H9 (cell line): ENCODE data around the gene RPAP2. TPM values are rescaled to one million over a fixed set of nuclear protein-coding genes. Genes with fewer than 3 reads are reported as not detected.

ENCODE experiments used
- DNase-seq: peaks from one replicate; pipeline ENCODE4 v3.0.0-alpha.2; 2017
- H2AFZ ChIP-seq: one replicate; pipeline ENCODE4 v1.6.1; 2013; ENCODE audit warnings: mild to moderate bottlenecking, low read length, control low read depth, moderate library complexity
- H2AK5ac ChIP-seq: 2 replicates; pipeline ENCODE4 v1.6.1; 2013; ENCODE audit warnings: low read length, control low read depth, mixed read lengths; ENCODE audit not compliant: insufficient read length
- H2BK120ac ChIP-seq: one replicate; pipeline ENCODE4 v1.6.1; 2013; ENCODE audit warnings: low read depth, mild to moderate bottlenecking, low read length, control low read depth, inconsistent platforms; ENCODE audit not compliant: poor library complexity, severe bottlenecking
- H2BK12ac ChIP-seq: 2 replicates; pipeline ENCODE4 v1.6.1; 2013; ENCODE audit warnings: low read length, control low read depth, mixed read lengths, low read depth; ENCODE audit not compliant: insufficient read length
- H2BK15ac ChIP-seq: 2 replicates; pipeline ENCODE4 v1.6.1; 2013; ENCODE audit warnings: low read depth, low read length, control low read depth
- H2BK20ac ChIP-seq: one replicate; pipeline ENCODE4 v1.6.1; 2013; ENCODE audit warnings: low read depth, mild to moderate bottlenecking, low read length, control low read depth, inconsistent platforms; ENCODE audit not compliant: poor library complexity, severe bottlenecking
- H2BK5ac ChIP-seq: 2 replicates; pipeline ENCODE4 v1.6.1; 2013; ENCODE audit warnings: low read length, control low read depth, mixed read lengths; ENCODE audit not compliant: insufficient read length
- H3K14ac ChIP-seq: 2 replicates; pipeline ENCODE4 v1.6.1; 2013; ENCODE audit warnings: low read length, control low read depth; ENCODE audit not compliant: insufficient read depth
- H3K18ac ChIP-seq: 2 replicates; pipeline ENCODE4 v1.6.1; 2013; ENCODE audit warnings: low read depth, mild to moderate bottlenecking, mixed read lengths, low read length, control low read depth; ENCODE audit not compliant: insufficient read length
- H3K23ac ChIP-seq: 2 replicates; pipeline ENCODE4 v1.6.1; 2013; ENCODE audit warnings: low read length, control low read depth, mixed read lengths, low read depth; ENCODE audit not compliant: insufficient read length
- H3K23me2 ChIP-seq: 2 replicates; pipeline ENCODE4 v1.6.1; 2013; ENCODE audit warnings: low read depth, mild to moderate bottlenecking, mixed read lengths, low read length, control low read depth; ENCODE audit not compliant: insufficient read length, poor library complexity, severe bottlenecking
- H3K27ac ChIP-seq: 2 replicates; pipeline ENCODE4 v1.5.1; 2013; ENCODE audit warnings: low read length, control low read depth, mixed read lengths, low read depth; ENCODE audit not compliant: insufficient read length
- H3K27me3 ChIP-seq: 2 replicates; pipeline ENCODE4 v1.6.1; 2013; ENCODE audit warnings: low read length, control low read depth, inconsistent platforms; ENCODE audit not compliant: insufficient read depth
- H3K4ac ChIP-seq: 2 replicates; pipeline ENCODE4 v1.6.1; 2013; ENCODE audit warnings: low read depth, mild to moderate bottlenecking, control low read depth, inconsistent platforms, low read length, moderate library complexity
- H3K4me1 ChIP-seq: 2 replicates; pipeline ENCODE4 v1.6.1; 2013; ENCODE audit warnings: low read length, control low read depth, inconsistent platforms; ENCODE audit not compliant: insufficient read depth
- H3K4me2 ChIP-seq: 2 replicates; pipeline ENCODE4 v1.6.1; 2013; ENCODE audit warnings: low read length, control low read depth, mixed read lengths; ENCODE audit not compliant: insufficient read length, insufficient read depth
- H3K56ac ChIP-seq: 2 replicates; pipeline ENCODE4 v1.6.1; 2013; ENCODE audit warnings: low read depth, mild to moderate bottlenecking, mixed read lengths, low read length, control low read depth; ENCODE audit not compliant: insufficient read length
- H3K79me1 ChIP-seq: 2 replicates; pipeline ENCODE4 v1.6.1; 2013; ENCODE audit warnings: low read depth, mild to moderate bottlenecking, moderate library complexity, low read length, control low read depth, inconsistent platforms; ENCODE audit not compliant: insufficient read depth, poor library complexity, severe bottlenecking
- H3K79me2 ChIP-seq: 2 replicates; pipeline ENCODE4 v1.6.1; 2013; ENCODE audit warnings: low read length, control low read depth, inconsistent platforms; ENCODE audit not compliant: insufficient read depth
- H3K9ac ChIP-seq: 2 replicates; pipeline ENCODE4 v1.6.1; 2013; ENCODE audit warnings: low read length, control low read depth, mixed read lengths; ENCODE audit not compliant: insufficient read length; ENCODE audit errors: extremely low read depth
- H3K9me3 ChIP-seq: one replicate; pipeline ENCODE4 v1.6.1; 2013; ENCODE audit warnings: low read depth, low read length, inconsistent platforms; ENCODE audit not compliant: control insufficient read depth
- H3T11ph ChIP-seq: one replicate; pipeline ENCODE4 v1.6.1; 2013; ENCODE audit warnings: mild to moderate bottlenecking, low read length, control low read depth, inconsistent platforms
- H4K20me1 ChIP-seq: one replicate; pipeline ENCODE4 v1.6.1; 2013; ENCODE audit not compliant: control insufficient read depth, insufficient read length, insufficient read depth
- H4K5ac ChIP-seq: 2 replicates; pipeline ENCODE4 v1.6.1; 2013; ENCODE audit warnings: low read depth, mild to moderate bottlenecking, mixed read lengths, low read length, control low read depth; ENCODE audit not compliant: insufficient read length
- H4K8ac ChIP-seq: replicated peaks from 2 replicates; pipeline ENCODE4 v1.6.1; 2013; ENCODE audit warnings: low read length, control low read depth, mixed read lengths, low read depth; ENCODE audit not compliant: insufficient read length
- H4K91ac ChIP-seq: 2 replicates; pipeline ENCODE4 v1.6.1; 2013; ENCODE audit warnings: low read depth, mild to moderate bottlenecking, moderate library complexity, mixed read lengths, low read length, control low read depth; ENCODE audit not compliant: insufficient read length
- H3K27ac Mint-ChIP-seq, 3 experiments: 2 replicates in 2 of 3; 3 replicates in 1 of 3; pipeline ENCODE4 v1.8.0; 2020 to 2021; ENCODE audit warnings: mixed read lengths in 3 of 3, mild to moderate bottlenecking in 1 of 3, moderate library complexity in 1 of 3
- H3K27me3 Mint-ChIP-seq: 2 replicates; pipeline ENCODE4 v1.8.0; 2021; ENCODE audit warnings: low read depth, mild to moderate bottlenecking, moderate library complexity, mixed read lengths
- H3K36me3 Mint-ChIP-seq, 3 experiments: 2 replicates in 2 of 3; 3 replicates in 1 of 3; pipeline ENCODE4 v1.8.0; 2020 to 2021; ENCODE audit warnings: low read depth in 3 of 3, mixed read lengths in 3 of 3; ENCODE audit not compliant: insufficient read depth in 1 of 3
- H3K4me1 Mint-ChIP-seq, 2 experiments: 2 replicates each; pipeline ENCODE4 v1.8.0; 2020; ENCODE audit warnings: mixed read lengths in 2 of 2
- H3K4me3 Mint-ChIP-seq, 2 experiments: 2 replicates in 1 of 2; 3 replicates in 1 of 2; pipeline ENCODE4 v1.8.0; 2020 to 2021; ENCODE audit warnings: mild to moderate bottlenecking in 2 of 2, mixed read lengths in 2 of 2, moderate library complexity in 1 of 2
- H3K9me3 Mint-ChIP-seq, 2 experiments: 2 replicates in 1 of 2; 3 replicates in 1 of 2; pipeline ENCODE4 v1.8.0; 2020; ENCODE audit warnings: mild to moderate bottlenecking in 2 of 2, mixed read lengths in 2 of 2, moderate library complexity in 1 of 2
- CTCF ChIP-seq: fragments of 200-600 bp; sonication (generic); conservative IDR thresholded peaks from 3 replicates; pipeline ENCODE4 v1.8.0; 2021; ENCODE audit warnings: antibody characterized with exemption, mild to moderate bottlenecking
- WGBS: extraction: QIAGEN DNeasy Blood & Tissue Kit; methylation state at CpG from one replicate; pipeline ENCODE4 v1.1.7; 2013; ENCODE audit warnings: missing lambda C conversion rate, low lambda C conversion rate, mixed read lengths; ENCODE audit not compliant: insufficient read length; ENCODE audit errors: extremely low coverage; 5-methylcytosine and 5-hydroxymethylcytosine counted together
- total RNA-seq: library from RNA; stranded (reverse); gene quantifications from 2 replicates; pipeline ENCODE4 v1.2.1, GENCODE V29; 2021

The RPAP2 gene
- total RNA-seq, 1 experiment from 2014 or later = 27.4 TPM

- Histone ChIP-seq H3K4ac (no peak overlapping the region), H3K4me2 (no peak overlapping the region), H3T11ph (no peak overlapping the region), H3K14ac (no peak overlapping the region), H3K9me3 (no peaks in the 10 kb centered on the region), H4K91ac (no peak overlapping the region), H3K23ac (no peak overlapping the region), H3K79me1 (no peaks in the 10 kb centered on the region), H2BK120ac (no peak overlapping the region), H3K9ac (no peak overlapping the region), H2AFZ (no peak overlapping the region), H3K23me2 (no peaks in the 10 kb centered on the region), H3K18ac (no peak overlapping the region), H2BK12ac (no peak overlapping the region), H3K79me2 (no peaks in the 10 kb centered on the region), H3K27ac (no peak overlapping the region), H3K56ac (no peak overlapping the region), H3K27me3 (no peaks in the 10 kb centered on the region), H4K20me1 (no peaks in the 10 kb centered on the region), H3K4me1 (no peaks in the 10 kb centered on the region), H2AK5ac (no peak overlapping the region), H2BK15ac (no peak overlapping the region), H4K5ac (no peak overlapping the region), H4K8ac (no peak overlapping the region), H2BK5ac (no peak overlapping the region), H2BK20ac (no peak overlapping the region)
- Mint-ChIP-seq H3K4me1 (peaks cover 10% of the 10 kb centered on the region in 2 experiments), H3K4me3 (no peak overlapping the region), H3K36me3 (no peaks in the 10 kb centered on the region), H3K27ac (no peak overlapping the region), H3K27me3 (no peaks in the 10 kb centered on the region), H3K9me3 (no peaks in the 10 kb centered on the region)
- WGBS = no CpG with 5 or more reads among the region's 2 CpGs
- DNase-seq = no peak
- TF ChIP-seq CTCF = no peak
Measured at GRCh38 chr1:92447976-92448375, 149.1 kb downstream of the RPAP2 start.

Other genes starting within 250 kb of the RPAP2 start
- 0.35 TPM in 2 replicates for gene SETSIP, start 223.6 kb upstream of the RPAP2 start, total RNA-seq
- 1.4 and 1.7 TPM in 2 replicates for gene BTBD8, start 218.7 kb upstream of the RPAP2 start, total RNA-seq
- gene C1orf146, start 81.1 kb upstream of the RPAP2 start, total RNA-seq = not detected in 2 replicates
- 23.6 and 24.8 TPM in 2 replicates for gene GLMN, start 72 bp upstream of the RPAP2 start, total RNA-seq
- 0.11 TPM in 1 of 2 replicates, not detected in the other for gene GFI1, start 187.9 kb downstream of the RPAP2 start, total RNA-seq